Measurements from ENCODE around the gene OR4X1. TPM values are rescaled to one million over a fixed set of nuclear protein-coding genes. Genes with fewer than 3 reads are reported as not detected.

OR4X1 gene
- polyA plus RNA-seq, 2 of the 4 experiments (the other 2 are of a cell fraction): not detected

DNA sequence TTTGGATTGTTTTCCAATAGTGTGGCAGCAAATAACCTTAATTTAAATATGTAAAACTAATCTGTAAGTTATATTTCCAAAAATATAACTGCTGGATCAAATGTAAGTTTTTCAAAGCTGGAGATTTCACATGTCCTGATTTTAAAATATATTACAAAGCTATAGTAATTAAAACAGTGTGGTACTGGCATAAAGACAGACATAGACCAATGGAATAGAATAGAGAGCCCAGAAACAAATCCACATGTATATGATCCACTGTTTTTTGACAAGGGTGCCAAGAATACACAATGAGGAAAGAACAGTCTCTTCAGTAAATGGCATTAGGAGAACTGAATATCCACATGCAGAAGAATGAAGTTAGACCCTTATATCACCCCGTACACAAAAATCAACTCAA lies 14.8 kb upstream of the OR4X1 start:
- H3K4me1 ChIP-seq: no peaks in the 10 kb centered on the region
- TF ChIP-seq NPAS2 (CRISPR knock-in tag; IDR thresholded peaks at IDR 0.05; ENCODE audit: borderline replicate concordance) (no peak), KDM5A (IDR thresholded peaks at IDR 0.05) (no peak), ZNF302 (CRISPR knock-in tag; IDR thresholded peaks at IDR 0.05) (no peak), CEBPB (IDR thresholded peaks at IDR 0.05) (no peak), NFE2L2 (conservative IDR thresholded peaks at IDR 0.05; ENCODE audit: low read length) (no peak), ZSCAN20 (CRISPR knock-in tag; IDR thresholded peaks at IDR 0.05) (no peak), GATA3 (IDR thresholded peaks at IDR 0.05; ENCODE audit: borderline replicate concordance) (no peak), EHMT2 (IDR thresholded peaks at IDR 0.05; ENCODE audit: low read depth) (no peak), BHLHE40 (IDR thresholded peaks at IDR 0.05; ENCODE audit: low read depth, low read length) (no peak), POLR2AphosphoS2 (conservative IDR thresholded peaks at IDR 0.05; ENCODE audit: low read length) (no peak), ZC3H11A (IDR thresholded peaks at IDR 0.05) (no peak)
- TF ChIP-seq, protein P1, sequence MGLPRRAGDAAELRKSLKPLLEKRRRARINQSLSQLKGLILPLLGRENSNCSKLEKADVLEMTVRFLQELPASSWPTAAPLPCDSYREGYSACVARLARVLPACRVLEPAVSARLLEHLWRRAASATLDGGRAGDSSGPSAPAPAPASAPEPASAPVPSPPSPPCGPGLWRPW (IDR thresholded peaks at IDR 0.05): no peak
- TF ChIP-seq, protein P2, sequence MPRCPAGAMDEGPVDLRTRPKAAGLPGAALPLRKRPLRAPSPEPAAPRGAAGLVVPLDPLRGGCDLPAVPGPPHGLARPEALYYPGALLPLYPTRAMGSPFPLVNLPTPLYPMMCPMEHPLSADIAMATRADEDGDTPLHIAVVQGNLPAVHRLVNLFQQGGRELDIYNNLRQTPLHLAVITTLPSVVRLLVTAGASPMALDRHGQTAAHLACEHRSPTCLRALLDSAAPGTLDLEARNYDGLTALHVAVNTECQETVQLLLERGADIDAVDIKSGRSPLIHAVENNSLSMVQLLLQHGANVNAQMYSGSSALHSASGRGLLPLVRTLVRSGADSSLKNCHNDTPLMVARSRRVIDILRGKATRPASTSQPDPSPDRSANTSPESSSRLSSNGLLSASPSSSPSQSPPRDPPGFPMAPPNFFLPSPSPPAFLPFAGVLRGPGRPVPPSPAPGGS (IDR thresholded peaks at IDR 0.05): no peak
- TF ChIP-seq, protein P3, sequence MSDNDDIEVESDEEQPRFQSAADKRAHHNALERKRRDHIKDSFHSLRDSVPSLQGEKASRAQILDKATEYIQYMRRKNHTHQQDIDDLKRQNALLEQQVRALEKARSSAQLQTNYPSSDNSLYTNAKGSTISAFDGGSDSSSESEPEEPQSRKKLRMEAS (IDR thresholded peaks at IDR 0.05): no peak
- FAIRE-seq (no peak), ATAC-seq (no peak), DNase-seq (ENCODE audit: low read depth in 1 of 2, low spot score in 1 of 2) (no peak)
- WGBS (ENCODE audit: missing lambda C conversion rate): 5% methylated on average over 1 of the region's 1 CpG
- POLR2A ChIA-PET: no interaction called here
- no peak overlapping the region for H3K27ac ChIP-seq
- H3K4me3 ChIP-seq: no peak overlapping the region
- CTCF ChIA-PET: no interaction called here
- H3K4me2 ChIP-seq: no peak overlapping the region
- peaks cover 18% of the 10 kb centered on the region for H3K9me3 ChIP-seq

DNA sequence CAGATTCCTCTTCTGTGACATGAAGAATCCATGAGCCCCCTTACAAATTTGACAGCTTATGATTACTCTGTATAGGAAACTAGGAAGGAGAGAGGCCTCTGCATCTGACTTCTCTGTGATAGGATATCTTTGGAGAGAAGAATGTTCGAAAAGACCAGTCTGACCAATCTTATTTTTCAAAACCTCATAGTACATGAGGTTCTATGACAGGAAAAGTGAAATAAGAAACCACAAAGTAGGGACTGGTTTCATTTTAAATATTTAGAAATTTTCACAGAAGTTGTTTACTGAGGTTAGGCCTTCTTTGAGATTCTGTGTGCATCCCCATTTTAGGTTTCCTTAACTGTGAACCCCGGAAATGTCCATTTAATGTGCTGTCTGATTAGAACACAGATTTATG lies 2.1 kb upstream of the OR4X1 start:
- no peaks in the 10 kb centered on the region for H3K9me3 ChIP-seq
- ATAC-seq (no peak), FAIRE-seq (no peak), DNase-seq (ENCODE audit: low read depth in 1 of 2, low spot score in 1 of 2) (no peak)
- 3% methylated on average over 2 of the region's 2 CpGs for whole genome bisulfite sequencing (ENCODE audit: missing lambda C conversion rate)
- no peak overlapping the region for H3K27ac ChIP-seq
- H3K4me3 ChIP-seq: no peak overlapping the region
- H3K4me1 ChIP-seq: no peaks in the 10 kb centered on the region
- TF ChIP-seq, protein P4, sequence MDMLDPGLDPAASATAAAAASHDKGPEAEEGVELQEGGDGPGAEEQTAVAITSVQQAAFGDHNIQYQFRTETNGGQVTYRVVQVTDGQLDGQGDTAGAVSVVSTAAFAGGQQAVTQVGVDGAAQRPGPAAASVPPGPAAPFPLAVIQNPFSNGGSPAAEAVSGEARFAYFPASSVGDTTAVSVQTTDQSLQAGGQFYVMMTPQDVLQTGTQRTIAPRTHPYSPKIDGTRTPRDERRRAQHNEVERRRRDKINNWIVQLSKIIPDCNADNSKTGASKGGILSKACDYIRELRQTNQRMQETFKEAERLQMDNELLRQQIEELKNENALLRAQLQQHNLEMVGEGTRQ (IDR thresholded peaks at IDR 0.05): no peak
- TF ChIP-seq KDM5A (IDR thresholded peaks at IDR 0.05) (no peak), CBX2 (IDR thresholded peaks at IDR 0.05; ENCODE audit: borderline replicate concordance, low read depth) (no peak), ZC3H11A (IDR thresholded peaks at IDR 0.05) (no peak)
- H3K4me2 ChIP-seq: no peak overlapping the region
- ChIA-PET CTCF (no interaction called here), POLR2A (no interaction called here)

DNA sequence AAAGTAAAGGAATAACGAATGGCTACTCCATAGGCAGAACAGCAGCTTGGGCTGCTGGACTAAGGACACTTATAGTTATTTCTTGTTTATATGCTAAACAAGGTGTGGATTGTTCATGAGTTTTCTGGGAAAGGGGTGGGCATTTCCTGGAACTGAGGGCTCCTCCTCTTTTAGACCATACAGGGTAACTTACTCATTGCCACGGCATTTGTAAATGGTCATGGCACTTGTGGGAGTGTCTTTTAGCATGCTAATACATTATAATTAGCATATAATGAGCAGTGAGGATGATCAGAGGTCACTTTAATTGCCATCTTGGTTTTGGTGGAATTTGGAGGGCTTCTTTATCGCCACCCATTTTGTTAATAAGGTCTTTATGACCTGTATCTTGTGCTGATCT lies 7.0 kb downstream of the OR4X1 start:
- Histone ChIP-seq H3K27ac (no peak overlapping the region), H3K4me1 (no peaks in the 10 kb centered on the region), H3K9me3 (no peaks in the 10 kb centered on the region), H3K4me3 (no peak overlapping the region), H3K4me2 (no peak overlapping the region)
- whole genome bisulfite sequencing (ENCODE audit: missing lambda C conversion rate): 0% methylated on average over 3 of the region's 3 CpGs
- CTCF ChIA-PET: no interaction called here
- ATAC-seq: no peak
- TF ChIP-seq RFX5 (IDR thresholded peaks at IDR 0.05) (no peak), FOXS1 (CRISPR knock-in tag; IDR thresholded peaks at IDR 0.05) (no peak), MYC (IDR thresholded peaks at IDR 0.05; ENCODE audit: borderline replicate concordance, low read length) (no peak), HOXB5 (CRISPR knock-in tag; IDR thresholded peaks at IDR 0.05) (no peak), ZNF302 (CRISPR knock-in tag; IDR thresholded peaks at IDR 0.05) (no peak), SREBF2 (IDR thresholded peaks at IDR 0.05) (no peak), GATA3 (IDR thresholded peaks at IDR 0.05; ENCODE audit: borderline replicate concordance) (no peak), PHF8 (IDR thresholded peaks at IDR 0.05; ENCODE audit: borderline replicate concordance, low read depth) (no peak), RAD21 (conservative IDR thresholded peaks at IDR 0.05 in 1 of 2, IDR thresholded peaks at IDR 0.05 in 1 of 2) (no peak), ZC3H11A (IDR thresholded peaks at IDR 0.05) (no peak), CBX2 (IDR thresholded peaks at IDR 0.05; ENCODE audit: borderline replicate concordance, low read depth) (no peak)
- TF ChIP-seq, protein P5, sequence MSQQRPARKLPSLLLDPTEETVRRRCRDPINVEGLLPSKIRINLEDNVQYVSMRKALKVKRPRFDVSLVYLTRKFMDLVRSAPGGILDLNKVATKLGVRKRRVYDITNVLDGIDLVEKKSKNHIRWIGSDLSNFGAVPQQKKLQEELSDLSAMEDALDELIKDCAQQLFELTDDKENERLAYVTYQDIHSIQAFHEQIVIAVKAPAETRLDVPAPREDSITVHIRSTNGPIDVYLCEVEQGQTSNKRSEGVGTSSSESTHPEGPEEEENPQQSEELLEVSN (IDR thresholded peaks at IDR 0.05; ENCODE audit: borderline replicate concordance, low read depth): no peak
- TF ChIP-seq, protein P3 (IDR thresholded peaks at IDR 0.05): no peak
- FAIRE-seq: no peak
- no peak for DNase-seq (ENCODE audit: low read depth in 1 of 2, low spot score in 1 of 2)
- POLR2A ChIA-PET: no interaction called here

Data from A549 (cell line).